GM18511 (cell line): ENCODE results near the gene MT1E.
"Not testable (repeated sequence)": the region's sequence is repeated elsewhere in the genome, so short reads cannot be mapped to it uniquely, and the experiment has no call there.

Experiments
- ATAC-seq: cut with Tn5 transposase; IDR thresholded peaks from one replicate; pipeline ENCODE4 v1.9.1; 2021; ENCODE audit warnings: mild to moderate bottlenecking, moderate library complexity; ENCODE audit not compliant: unreplicated experiment

Gene MT1E

DNA sequence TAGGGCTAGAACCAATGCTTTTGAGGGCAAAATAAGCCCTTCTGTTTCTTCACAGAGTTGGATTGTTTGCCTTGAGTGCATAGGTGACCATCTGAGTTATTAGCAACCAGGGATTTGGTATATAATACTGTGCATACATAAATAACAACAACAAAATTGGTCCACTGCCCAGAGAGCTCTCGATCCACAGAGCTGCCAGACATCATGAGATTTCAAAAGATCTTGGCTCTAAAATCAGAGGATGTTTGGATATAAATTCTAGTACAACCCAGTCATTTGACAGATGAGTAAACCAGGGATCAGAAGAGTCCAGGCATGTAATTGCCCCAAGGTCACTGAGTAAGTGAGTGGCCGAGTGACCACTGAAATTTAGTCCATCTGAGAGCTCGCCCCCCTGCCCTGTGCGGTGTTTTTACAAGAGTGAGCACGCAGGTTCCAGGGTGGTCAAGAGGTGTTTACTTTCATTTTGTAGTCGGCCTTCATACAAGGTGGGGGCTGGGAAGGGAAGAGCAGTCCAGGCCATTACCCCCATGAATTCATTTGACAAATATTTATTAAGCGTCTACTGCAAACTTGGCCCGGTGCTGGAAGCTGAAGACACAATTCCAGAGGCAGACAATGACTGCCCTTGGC lies 19.0 kb upstream of the MT1E start:
- no peak for ATAC-seq

DNA sequence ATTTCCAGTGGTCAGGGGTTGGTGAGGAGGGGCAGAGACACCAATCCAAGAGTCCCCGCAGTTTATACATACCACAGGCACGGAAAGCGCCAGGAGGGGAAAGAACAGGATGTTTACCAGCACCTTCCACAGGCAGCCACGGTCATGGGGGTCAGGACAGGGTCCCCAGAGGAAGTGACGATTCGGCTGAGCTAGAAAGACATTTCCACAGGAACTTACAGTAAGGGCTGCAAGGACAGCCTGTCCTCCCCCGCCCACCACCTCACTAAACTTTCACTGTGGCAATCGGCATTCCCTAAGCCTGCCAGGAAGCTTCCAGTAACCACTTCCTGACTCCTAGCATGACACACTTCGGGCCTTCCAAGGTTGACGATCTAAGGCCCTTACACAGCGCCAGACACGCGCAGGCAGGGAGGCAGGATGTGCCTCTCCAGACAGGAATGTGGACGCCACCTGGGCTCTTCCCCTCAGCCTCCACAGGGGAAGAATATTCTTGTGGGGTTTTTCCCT lies 18.4 kb upstream of the MT1E start:
- ATAC-seq: no peak

GRCh38 chr16:56607675-56608042 lies 17.9 kb upstream of the MT1E start:
- ATAC-seq: no peak

GRCh38 chr16:56608043-56608875 lies 17.3 kb upstream of the MT1E start, which contains the start of gene MT2A:
Gene MT2A (plus strand): TSS chr16:56608584. CDS start chr16:56608656, 72 bp downstream.
- peak; percentile 86 for ATAC-seq

GRCh38 chr16:56608876-56609462 lies 16.6 kb upstream of the MT1E start:
- ATAC-seq: no peak

DNA sequence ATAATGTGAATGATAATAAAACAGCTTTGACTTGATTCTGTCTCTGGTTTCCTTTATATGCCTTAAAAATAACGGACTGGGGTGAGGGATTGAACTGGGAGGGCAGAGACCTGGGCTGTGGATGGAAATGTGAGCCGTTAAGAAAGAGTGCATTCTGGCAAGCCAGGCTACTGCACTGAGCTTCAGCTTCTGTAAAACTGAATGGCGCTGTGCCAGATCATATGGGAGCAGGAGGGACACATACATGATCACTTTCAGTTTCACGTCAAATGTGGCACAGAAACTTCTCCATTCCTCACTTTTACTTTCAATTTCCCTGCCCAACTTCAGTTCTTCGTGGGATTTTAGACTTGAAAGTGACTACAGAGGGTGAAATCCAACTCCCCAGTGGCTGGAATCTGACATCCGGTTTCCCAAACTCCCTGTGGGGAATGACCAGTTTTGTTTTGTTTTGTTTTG lies 16.1 kb upstream of the MT1E start:
- ATAC-seq: peak; percentile 57

- no peak for ATAC-seq
Observed at GRCh38 chr16:56610017-56610608, 15.5 kb upstream of the MT1E start.

- ATAC-seq: no peak
Observed at GRCh38 chr16:56610609-56611111, 14.9 kb upstream of the MT1E start.

GRCh38 chr16:56611281-56611833 lies 14.2 kb upstream of the MT1E start:
- no peak for ATAC-seq

- ATAC-seq: no peak
Observed at GRCh38 chr16:56613706-56614105, 11.9 kb upstream of the MT1E start.

DNA sequence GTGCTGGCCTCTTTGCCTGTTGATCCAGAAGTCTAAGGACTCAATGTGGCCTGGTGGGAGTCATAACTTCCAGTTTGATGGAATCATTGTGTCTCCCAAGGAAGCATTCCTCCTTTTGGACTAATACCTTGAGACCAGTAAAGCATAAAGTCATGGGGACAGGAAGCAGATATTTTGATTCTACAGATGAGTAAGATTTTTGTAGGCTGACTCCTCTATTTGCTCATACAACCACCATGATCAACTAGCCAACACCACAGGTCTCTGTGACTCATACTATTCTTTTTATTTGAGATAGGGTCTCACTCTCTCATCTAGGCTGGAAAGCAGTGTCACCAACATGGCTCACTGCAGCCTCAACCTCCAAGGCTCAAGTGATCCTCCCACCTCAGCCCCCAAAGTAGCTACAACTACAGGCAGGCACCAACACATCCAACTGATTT lies 11.0 kb upstream of the MT1E start:
- no peak for ATAC-seq

- no peak for ATAC-seq
Observed at GRCh38 chr16:56615353-56615752, 10.2 kb upstream of the MT1E start.

DNA sequence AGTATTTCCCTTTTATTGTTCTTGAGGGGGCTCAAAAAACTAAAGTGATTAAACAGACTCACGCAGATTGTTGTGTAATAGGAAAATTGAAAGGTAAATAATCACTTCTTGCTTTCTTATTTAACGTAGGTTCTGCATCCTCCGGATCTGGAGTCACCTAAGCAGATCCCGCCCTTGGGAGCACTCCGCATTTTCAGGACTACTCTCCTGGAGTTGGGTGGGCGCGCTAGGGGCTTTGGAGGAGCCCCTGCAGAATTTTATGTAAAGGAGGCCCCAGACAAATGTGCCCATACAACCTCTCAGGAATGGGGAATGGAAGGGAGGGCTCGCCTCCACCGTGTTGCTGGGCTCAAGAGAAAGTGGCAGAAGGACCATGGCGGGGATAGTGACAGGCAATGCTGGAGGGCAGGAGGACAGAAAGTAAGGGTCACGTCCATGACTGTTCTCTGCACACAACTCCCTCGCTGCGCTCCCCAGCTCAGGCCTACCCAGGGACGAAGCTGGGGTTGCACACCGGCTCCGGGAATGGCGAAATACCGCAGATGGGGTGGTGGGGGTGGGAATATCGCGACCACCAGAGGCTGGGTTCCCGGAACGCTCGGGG lies 8.9 kb upstream of the MT1E start:
- ATAC-seq: no peak

GRCh38 chr16:56617212-56618085 lies 8.1 kb upstream of the MT1E start:
- no peak for ATAC-seq

GRCh38 chr16:56618138-56618537 lies 7.4 kb upstream of the MT1E start:
- no peak for ATAC-seq

- ATAC-seq: no peak
Observed at GRCh38 chr16:56620339-56620897, 5.2 kb upstream of the MT1E start.

DNA sequence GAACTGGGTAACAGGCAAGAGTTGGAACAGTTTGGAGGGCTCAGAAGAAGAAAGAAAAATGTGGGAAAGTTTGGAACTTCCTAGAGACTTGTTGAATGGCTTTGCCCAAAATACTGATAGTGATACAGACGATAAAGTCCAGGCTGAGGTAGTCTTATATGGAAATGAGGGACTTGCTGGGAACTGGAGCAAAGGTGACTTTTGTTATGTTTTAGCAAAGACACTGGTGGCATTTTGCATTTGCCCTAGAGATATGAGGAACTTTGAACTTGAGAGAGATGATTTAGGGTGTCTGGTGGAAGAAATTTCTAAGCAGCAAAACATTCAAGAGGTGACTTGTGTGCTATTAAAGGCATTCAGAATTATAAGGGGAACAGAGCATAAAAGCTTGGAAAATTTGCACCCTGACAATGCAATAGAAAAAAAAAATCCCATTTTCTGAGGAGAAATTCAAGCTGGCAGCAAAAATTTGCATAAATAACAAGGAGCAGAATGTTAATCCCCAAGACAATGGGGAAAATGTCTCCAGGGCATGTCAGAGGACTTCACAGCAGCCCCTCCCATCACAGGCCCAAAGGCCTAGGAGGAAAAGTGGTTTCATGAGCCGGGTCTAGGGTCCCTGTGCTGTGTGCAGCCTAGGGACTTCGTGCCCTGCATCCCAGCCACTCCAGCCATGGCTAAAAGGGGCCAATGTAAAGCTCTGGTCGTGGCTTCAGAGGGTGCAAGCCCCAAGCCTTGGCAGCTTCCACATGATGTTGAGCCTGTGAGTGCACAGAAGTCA lies 3.7 kb upstream of the MT1E start:
- ATAC-seq: not testable (repeated sequence)

DNA sequence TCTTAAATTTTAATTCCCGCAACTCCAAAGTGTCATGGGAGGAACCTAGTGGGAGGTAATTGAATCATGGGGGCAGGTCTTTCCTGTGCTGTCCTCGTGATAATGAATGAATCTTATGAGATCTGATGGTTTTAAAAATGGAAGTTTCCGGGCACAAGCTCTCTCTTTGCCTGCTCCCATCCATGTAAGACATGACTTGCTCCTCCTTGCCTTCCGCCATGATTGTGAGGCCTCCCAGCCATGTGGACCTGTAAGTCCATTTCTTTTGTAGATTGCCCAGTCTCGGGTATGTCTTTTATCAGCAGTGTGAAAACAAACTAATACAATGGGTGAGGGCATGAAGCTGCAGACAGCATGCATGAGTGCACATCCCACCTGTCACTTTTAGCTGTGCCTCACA lies 2.4 kb upstream of the MT1E start:
- ATAC-seq: not testable (repeated sequence)
